Measurements from ENCODE around the gene EXOC2.

DNA sequence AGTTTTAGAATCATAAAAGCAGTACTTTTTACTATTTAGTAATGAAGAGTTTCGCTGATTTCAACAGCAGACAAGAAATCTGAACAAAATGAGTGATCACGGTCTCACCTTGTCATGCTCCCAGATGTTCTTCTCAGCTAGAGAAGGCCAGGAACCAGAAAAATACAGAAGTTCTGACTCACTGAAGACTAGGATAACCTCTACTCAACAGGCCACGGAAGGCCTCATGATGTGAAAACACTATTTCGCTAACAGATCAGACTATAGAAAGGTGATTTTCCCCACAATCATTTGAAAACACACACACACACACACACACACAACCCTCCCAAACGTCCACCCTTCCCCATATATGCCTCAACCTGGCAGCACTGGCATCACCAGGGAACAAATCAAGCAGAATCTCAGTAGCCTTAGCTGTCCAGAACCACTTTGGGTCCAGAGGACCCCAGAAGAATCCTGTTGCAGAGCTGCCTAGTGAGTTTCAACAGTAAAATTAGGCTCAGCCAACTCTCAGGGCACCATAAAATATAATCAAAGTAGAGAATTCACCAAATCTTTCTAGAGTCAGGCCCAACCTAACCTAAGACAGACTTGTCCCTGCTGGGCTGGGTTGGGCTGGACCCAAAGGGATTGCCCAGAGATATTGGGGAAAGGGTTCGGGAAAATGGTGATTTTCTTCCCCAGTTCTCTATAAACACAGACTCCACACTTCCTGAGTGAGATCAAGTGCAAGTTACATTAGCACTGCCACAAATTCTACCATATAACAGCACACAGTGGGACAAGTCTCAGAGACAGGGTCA lies 7.9 kb downstream of the EXOC2 start:
- TF ChIP-seq, protein P1, sequence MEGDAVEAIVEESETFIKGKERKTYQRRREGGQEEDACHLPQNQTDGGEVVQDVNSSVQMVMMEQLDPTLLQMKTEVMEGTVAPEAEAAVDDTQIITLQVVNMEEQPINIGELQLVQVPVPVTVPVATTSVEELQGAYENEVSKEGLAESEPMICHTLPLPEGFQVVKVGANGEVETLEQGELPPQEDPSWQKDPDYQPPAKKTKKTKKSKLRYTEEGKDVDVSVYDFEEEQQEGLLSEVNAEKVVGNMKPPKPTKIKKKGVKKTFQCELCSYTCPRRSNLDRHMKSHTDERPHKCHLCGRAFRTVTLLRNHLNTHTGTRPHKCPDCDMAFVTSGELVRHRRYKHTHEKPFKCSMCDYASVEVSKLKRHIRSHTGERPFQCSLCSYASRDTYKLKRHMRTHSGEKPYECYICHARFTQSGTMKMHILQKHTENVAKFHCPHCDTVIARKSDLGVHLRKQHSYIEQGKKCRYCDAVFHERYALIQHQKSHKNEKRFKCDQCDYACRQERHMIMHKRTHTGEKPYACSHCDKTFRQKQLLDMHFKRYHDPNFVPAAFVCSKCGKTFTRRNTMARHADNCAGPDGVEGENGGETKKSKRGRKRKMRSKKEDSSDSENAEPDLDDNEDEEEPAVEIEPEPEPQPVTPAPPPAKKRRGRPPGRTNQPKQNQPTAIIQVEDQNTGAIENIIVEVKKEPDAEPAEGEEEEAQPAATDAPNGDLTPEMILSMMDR (IDR thresholded peaks at IDR 0.05): no peak
- TF ChIP-seq POLR2A (IDR thresholded peaks at IDR 0.05): no peak

All from lower leg skin (tissue), 3 donors.